GM21526 (cell line): ENCODE results near the gene ASIC4.

Experiments
- ATAC-seq: cut with Tn5 transposase; IDR thresholded peaks from one replicate; pipeline ENCODE4 v1.9.1; 2021; ENCODE audit warnings: moderate library complexity; ENCODE audit not compliant: unreplicated experiment, low FRiP score

ASIC4 gene

DNA sequence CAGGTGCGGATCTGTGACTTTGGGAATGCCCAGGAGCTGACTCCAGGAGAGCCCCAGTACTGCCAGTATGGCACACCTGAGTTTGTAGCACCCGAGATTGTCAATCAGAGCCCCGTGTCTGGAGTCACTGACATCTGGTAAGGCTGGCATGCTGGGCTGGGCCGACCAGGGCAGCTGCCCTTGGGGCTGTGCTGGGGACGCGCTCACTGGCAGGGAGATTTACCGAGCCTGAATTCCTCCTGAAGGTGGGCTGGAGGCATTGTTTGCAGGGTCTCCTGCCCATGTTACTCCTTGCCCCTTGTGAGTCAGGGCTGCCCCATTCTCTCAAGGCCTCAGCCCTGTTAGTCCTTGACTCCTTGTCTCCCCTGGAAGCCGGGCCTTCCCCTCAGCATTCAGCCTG is 34.3 kb upstream of the ASIC4 start:
- no peak for ATAC-seq

- ATAC-seq: no peak
Observed at GRCh38 chr2:219482674-219483405, 31.4 kb upstream of the ASIC4 start.

- ATAC-seq: no peak
Observed at GRCh38 chr2:219483451-219484342, 30.6 kb upstream of the ASIC4 start.

- no peak for ATAC-seq
Observed at GRCh38 chr2:219484343-219485200, 29.7 kb upstream of the ASIC4 start.

- ATAC-seq: no peak
Observed at GRCh38 chr2:219485201-219485580, 29.1 kb upstream of the ASIC4 start.

DNA sequence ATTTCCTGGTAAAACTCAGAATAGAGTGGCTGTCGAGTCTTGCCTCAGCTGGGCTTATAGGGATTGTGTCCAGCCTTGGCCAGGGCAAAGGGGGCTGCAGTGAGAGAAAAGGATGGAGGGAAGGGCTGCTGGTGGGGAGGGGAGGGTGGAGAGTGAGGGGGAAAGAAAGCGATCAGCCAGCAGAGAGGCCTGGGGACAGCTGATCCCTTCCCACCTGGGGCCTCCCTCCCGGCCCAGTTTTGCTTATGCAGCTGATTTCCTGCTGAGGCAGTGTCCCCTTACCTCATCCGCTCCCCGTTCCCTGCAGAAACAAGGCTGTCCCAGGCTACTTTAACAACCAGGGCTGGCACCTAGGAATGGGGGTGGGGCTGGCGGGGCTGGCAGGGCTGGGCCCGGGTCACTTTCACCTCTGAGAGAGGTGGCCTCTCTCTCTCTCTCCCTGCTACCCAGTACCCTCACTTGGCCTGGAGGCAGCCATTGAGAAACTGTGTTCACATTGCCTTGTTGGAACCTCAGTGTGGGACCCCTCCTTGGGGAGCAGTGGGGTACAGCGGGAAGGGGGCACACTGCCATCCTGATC is 27.8 kb upstream of the ASIC4 start:
- ATAC-seq: no peak

- no peak for ATAC-seq
Observed at GRCh38 chr2:219488149-219488843, 26.0 kb upstream of the ASIC4 start.

DNA sequence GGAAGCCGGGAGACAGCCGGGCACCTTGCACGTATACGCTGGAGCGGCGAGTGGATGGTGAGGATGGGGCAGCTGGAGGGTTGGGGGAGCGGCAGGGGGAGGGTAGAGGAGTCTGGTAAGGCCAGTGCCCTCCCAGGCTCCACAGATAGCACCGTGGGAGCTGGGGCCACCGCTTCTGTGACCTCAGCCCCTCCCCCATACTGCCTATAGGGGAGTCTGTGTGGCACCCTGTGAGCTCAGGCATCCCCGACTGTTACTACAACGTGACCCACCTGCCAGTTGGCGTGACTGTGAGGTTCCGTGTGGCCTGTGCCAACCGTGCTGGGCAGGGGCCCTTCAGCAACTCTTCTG is 25.5 kb upstream of the ASIC4 start:
- no peak for ATAC-seq

DNA sequence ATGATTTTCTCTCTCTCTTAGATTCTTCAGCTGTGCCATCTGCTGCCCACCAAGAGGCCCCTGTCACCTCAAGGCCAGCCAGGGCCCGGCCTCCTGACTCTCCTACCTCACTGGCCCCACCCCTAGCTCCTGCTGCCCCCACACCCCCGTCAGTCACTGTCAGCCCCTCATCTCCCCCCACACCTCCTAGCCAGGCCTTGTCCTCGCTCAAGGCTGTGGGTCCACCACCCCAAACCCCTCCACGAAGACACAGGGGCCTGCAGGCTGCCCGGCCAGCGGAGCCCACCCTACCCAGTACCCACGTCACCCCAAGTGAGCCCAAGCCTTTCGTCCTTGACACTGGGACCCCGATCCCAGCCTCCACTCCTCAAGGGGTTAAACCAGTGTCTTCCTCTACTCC is 25.0 kb upstream of the ASIC4 start:
- ATAC-seq: no peak

- ATAC-seq: no peak
Observed at GRCh38 chr2:219490186-219490585, 24.1 kb upstream of the ASIC4 start.

DNA sequence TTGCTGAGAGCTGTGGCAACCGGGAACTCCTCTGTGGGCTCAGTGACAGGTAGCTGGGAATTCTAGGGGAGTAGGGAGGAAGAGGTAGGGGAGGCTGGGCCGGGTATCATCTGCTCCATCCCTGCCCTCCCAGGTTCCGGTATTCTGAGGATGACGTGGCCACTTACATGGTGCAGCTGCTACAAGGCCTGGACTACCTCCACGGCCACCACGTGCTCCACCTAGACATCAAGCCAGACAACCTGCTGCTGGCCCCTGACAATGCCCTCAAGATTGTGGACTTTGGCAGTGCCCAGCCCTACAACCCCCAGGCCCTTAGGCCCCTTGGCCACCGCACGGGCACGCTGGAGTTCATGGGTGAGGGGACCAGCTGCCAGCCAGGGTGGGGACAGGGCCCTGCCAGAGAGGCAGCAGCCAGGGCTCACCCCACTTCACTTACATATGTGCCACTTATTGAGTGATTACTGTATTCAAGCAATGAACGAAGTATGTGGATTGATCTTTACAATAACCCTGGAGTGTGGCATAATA is 23.6 kb upstream of the ASIC4 start:
- ATAC-seq: no peak

GRCh38 chr2:219491278-219491963 is 22.9 kb upstream of the ASIC4 start:
- ATAC-seq: no peak

DNA sequence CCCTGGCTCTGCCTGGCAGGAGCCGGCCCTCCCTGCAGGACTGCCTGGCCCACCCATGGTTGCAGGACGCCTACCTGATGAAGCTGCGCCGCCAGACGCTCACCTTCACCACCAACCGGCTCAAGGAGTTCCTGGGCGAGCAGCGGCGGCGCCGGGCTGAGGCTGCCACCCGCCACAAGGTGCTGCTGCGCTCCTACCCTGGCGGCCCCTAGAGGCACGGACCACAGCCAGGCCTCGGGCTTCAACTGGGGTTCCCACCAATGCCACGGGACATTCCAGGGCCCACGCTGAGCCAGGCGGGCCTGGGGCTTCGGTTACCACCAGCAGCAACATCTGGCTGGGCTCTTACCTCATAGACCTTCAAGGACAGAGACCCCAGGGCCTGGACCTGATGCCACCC is 21.7 kb upstream of the ASIC4 start:
- no peak for ATAC-seq

- ATAC-seq: no peak
Observed at GRCh38 chr2:219493086-219493485, 21.2 kb upstream of the ASIC4 start.

- no peak for ATAC-seq
Observed at GRCh38 chr2:219494952-219495530, 19.2 kb upstream of the ASIC4 start.

- no peak for ATAC-seq
Observed at GRCh38 chr2:219495531-219496122, 18.7 kb upstream of the ASIC4 start.

DNA sequence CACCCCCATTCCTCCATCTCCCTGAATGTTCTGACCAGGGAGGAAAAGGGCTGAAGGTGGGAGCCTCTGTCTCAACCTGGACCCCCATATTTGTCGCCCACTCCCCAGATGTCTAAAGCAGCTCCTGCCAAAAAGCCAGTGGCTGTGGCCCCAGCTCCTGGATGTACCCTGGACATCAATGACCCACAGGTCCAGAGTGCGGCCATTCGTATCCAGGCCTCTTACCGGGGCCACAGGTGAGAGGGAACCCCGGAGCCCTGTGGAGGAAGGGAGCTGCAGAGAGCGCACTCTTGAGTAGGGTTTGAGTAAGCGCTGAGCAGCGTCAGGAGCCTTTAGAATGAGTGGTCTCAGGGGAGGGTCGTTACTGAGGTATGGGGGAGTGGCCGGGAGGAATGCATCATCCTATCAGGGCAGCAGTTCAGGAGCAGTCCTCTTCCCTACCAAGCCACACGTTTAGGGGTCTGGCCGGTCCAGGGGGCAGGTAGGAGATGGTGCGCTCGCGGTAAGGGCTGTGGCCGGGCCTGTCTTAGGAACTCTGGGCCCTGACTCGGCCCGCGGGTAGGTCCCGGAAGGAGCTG is 17.9 kb upstream of the ASIC4 start:
- ATAC-seq: no peak

- no peak for ATAC-seq
Observed at GRCh38 chr2:219496825-219497494, 17.3 kb upstream of the ASIC4 start.
